ENCODE measurements around the gene NME7.
"Not testable (repeated sequence)": the region's sequence is repeated elsewhere in the genome, so short reads cannot be mapped to it uniquely, and the experiment has no call there.

The NME7 gene

DNA sequence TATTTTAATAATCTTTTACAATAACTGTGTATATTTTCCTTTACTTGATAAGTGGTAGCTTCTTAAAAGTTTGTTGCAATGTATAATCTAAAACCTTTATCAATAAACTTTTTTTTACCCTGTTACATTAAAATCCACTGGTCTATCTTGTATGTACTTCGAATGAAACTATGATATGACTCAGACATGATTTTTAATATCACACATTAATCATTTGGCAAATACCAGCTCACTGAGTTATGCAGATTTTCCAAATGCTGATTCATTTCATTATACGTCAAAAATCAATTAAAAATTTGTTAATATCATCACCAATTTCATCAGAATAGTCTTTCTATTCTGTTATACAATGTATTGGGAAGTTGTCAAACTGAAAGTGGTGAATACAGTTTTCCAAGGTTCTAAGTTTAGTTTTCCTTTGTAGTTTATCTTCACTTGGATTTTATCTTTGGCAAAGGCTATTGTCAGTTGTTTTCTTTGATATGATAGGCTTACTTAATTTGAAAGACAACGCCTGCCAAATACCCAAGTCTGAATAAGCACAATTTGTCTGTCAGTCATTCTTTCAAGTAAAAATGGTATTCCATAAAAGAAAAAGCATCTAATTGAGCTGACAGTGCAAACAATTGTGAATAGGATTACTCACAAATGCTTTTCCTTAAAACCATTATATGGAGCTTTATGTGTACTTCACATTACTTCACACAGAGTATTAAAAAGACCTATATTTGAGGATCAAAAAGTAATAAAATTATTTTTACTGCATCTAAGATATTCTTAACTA lies 127.0 kb downstream of the NME7 start:
- in situ Hi-C loops (cut with MboI; ENCODE audit: low sequenced_read_pairs), result no loop called here

DNA sequence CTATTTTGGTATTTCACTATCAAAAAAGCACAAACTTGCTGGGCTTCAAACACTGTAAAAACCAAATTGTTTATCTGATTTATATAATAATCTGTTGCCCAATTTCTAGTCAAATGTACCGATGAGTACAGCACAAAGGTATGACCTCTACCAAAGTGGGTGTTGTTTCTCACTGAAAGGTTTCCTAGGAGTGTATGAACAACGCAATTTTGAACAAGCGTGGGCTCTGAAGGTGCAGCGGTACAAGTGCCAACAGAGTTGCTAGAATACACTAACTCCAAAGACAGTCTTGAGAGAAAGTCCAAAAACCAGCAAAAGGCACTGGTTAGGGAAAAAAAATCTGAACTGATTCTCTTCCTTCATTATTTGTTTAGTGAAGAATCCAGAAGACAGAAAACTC lies 130.7 kb downstream of the NME7 start:
- in situ Hi-C loops (cut with MboI; ENCODE audit: low sequenced_read_pairs), result no loop called here

- in situ Hi-C loops (cut with MboI; ENCODE audit: low sequenced_read_pairs), result no loop called here
Measured at GRCh38 chr1:169236143-169236542, 131.5 kb downstream of the NME7 start.

GRCh38 chr1:169235568-169235967 lies 132.0 kb downstream of the NME7 start:
- in situ Hi-C loops (cut with MboI; ENCODE audit: low sequenced_read_pairs), result no loop called here

DNA sequence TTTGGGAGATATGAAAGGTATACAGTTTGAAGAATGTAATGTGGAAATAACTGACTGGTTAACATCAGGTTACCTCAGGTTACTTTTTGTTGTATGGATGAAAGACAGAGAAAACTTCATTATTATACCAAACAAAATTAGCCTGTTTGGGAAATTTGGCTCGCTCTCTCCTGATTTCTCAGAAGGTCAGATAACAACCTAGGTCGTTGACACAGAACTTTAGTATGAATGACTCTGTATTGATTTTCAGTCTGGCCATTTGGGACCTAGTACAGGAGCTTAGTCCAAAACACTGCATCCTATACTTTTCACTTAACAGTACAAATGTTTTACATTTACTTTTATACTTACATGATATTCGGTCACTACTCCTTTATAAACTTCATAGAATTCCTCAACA lies 132.8 kb downstream of the NME7 start:
- in situ Hi-C loops (cut with MboI; ENCODE audit: low sequenced_read_pairs), result no loop called here

DNA sequence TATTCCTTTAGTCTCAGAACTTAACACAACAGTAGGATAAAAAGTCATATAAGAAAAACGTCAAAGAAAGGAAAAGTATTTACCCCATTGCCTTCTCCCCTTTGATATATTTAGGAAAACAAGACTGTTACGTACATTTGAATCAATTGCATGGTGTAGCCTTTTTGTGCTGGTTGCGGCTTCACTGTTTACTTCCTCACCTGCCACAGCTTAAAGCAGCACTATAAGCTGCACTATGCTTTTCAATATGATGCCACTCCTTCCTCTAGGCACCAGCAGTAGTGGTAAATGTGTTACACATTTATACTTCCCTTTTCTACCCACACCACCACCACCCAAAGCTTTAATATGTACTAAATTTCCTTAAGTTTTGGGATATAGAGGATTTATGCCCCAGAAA lies 150.0 kb downstream of the NME7 start:
- in situ Hi-C loops (cut with MboI; ENCODE audit: low sequenced_read_pairs), result no loop called here

GRCh38 chr1:169214598-169214997 lies 153.0 kb downstream of the NME7 start:
- in situ Hi-C loops (cut with MboI; ENCODE audit: low sequenced_read_pairs), result no loop called here

- in situ Hi-C loops (cut with MboI; ENCODE audit: low sequenced_read_pairs), result no loop called here
Measured at GRCh38 chr1:169212088-169212487, 155.5 kb downstream of the NME7 start.

GRCh38 chr1:169207797-169208520 lies 159.6 kb downstream of the NME7 start:
- in situ Hi-C loops (cut with MboI; ENCODE audit: low sequenced_read_pairs), result no loop called here

DNA sequence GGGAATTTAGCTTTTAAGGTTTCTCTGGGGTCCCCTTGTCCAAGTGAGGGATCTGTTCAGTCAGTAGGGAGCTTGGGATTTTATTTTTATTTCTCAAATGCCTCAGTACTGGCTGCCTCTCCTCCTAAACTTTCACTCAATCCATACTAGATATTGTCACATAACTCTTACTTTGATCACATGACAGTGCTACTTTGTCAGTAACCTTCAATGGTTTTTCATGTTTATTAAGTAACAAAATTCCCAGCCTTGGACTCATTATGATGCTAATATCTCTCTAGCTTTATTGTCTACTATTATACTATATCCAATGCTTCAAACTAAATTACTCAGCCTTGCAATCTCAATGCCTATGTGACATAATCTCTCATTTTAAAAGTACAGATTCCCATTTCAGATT lies 163.4 kb downstream of the NME7 start:
- in situ Hi-C loops (cut with MboI; ENCODE audit: low sequenced_read_pairs), result no loop called here

DNA sequence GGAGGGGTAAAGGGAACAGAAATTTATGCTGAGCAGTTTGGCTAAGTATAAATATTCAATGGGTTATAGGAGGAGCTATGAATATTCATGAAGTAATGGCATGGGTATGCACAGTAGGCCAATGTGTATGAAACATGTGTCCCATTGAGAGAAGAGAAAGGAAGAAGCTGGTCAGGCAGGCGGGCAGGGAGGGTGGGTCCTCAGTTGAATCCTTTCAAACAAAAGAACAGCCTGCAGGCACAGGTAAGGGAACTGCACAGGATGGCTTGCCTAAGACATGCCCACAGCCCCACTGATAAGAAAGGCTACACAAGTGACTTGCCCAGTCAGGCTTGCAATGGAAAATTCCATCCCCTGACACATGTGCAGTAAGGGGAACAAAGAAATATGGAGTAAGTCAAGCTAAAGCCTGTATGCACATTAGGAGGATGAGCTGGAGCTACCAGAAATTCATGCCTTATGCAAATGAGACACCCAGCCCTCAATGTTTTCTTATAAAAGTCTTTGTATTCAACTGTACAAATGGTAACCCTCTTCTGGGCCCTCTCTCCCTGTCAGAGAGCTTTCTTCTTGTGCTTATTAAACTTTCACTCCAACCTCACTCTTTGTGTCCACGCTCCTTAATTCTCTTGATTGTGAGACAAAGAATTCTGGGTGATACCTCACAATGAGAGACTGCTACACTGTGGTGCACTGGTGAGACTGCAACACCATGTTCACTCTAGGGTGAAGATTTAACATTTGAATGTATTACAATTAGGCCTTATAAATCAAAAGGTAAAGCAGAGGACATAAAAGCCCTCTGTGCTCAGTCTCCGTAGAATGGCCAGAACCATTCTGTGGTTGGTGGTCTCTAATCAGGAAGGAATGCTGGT lies 164.6 kb downstream of the NME7 start:
- in situ Hi-C loops (cut with MboI; ENCODE audit: low sequenced_read_pairs), result no loop called here

- in situ Hi-C loops (cut with MboI; ENCODE audit: low sequenced_read_pairs), result no loop called here
Measured at GRCh38 chr1:169201084-169201619, 166.4 kb downstream of the NME7 start.

DNA sequence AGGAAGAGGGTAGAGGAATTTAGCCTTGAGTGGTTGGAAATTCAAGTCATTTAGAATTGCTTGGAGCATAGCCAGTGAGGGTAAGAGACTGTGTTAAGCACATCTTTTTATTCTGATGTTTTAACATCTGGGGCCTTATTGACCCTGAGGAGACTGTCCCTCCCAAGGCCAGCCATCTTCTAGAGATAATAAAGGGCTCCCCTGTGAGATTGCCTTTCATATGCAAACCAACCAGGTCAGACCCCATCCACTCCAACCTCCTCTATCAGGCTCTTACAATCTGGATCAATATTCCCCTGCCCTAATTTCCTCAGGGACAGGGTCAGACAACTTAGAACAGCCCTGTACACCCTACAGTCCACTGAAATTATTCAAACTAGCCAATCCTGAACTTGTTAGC lies 167.3 kb downstream of the NME7 start:
- in situ Hi-C loops (cut with MboI; ENCODE audit: low sequenced_read_pairs), result no loop called here

DNA sequence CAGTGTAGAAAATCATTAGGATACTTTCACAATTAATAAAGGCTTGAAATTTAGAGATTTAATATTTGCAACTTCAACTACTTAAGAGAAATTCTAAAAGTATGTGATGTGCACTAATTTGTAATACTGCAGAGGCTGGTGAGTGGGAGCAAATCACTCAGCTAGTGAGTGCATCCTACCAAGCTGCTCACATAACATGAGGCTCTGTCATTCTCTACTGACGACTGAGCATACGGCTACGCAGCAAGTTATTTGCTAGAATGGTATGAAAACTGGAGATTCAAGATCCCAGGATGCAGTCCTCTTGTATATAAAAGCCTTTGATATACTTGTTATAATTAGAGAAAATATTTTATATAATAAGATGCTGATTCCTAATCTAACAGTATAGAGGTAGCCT lies 171.0 kb downstream of the NME7 start:
- in situ Hi-C loops (cut with MboI; ENCODE audit: low sequenced_read_pairs), result no loop called here

DNA sequence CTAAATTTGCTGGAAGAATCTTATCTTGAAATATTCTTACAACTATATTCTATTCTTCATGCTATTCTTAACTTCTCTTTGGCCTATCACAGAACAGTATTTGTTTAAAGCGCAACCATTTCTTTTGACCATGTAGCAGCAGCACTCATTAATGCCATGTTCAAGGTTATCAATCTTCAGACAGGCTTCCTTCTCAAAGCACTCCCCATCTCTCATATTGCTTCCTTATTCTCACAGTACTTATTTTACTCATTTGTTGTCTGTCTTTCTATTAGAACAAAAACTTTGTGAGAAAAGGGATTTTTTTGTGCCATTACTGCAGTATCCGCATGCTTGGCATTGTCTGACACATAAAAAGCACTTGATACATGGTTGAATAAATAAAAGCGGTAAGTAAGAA lies 171.4 kb downstream of the NME7 start:
- in situ Hi-C loops (cut with MboI; ENCODE audit: low sequenced_read_pairs), result no loop called here

DNA sequence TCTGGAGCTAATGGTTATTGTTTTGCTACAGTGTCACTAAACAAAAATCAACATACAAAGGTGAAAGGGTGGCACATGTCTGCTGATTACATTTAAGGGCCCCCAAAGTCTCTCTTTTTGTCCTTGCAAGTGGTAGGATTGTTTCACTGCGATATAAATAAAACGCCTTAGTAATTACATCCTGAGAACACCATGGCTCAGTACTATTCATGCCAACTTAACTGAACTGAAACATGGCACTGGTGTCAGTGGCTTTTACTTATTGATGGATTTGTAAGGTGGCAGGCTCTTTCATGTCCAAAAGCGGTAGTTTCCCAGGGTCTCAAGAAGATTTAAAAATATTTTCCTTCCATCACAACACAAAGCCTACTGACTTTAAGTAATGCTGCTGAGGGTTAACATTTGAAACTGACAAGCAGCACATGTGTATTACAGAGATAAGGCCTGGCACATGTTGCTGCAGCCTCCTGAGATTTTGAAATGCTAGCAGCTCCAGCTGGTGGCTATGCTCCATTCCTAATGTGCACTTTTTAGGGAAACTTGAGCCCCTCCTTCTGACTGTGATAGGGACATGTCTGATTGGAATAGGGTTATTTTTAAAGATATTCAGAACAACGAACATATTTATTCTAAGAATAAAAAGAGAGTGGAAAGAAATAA lies 174.3 kb downstream of the NME7 start:
- in situ Hi-C loops (cut with MboI; ENCODE audit: low sequenced_read_pairs), result no loop called here

DNA sequence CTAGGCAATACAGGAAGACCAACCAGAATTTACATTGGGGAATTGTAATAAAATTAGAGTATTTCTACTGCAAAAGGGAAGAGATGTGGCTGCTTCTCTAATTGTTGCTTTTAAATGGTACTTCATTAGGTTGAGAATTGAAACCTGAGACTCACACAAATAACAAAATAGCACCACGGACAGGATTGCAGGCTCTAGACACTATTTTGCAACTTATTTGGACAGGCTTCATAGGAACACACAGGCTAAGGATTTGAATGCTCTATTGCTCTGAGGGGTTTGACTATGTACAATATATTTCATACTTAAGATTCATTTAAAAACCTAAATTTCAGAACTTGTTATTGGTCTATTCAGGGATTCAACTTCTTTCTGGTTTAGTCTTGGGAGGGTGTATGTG lies 181.5 kb downstream of the NME7 start:
- in situ Hi-C loops (cut with MboI; ENCODE audit: low sequenced_read_pairs), result no loop called here

GRCh38 chr1:169184812-169185211 lies 182.8 kb downstream of the NME7 start:
- in situ Hi-C loops (cut with MboI; ENCODE audit: low sequenced_read_pairs), result no loop called here

DNA sequence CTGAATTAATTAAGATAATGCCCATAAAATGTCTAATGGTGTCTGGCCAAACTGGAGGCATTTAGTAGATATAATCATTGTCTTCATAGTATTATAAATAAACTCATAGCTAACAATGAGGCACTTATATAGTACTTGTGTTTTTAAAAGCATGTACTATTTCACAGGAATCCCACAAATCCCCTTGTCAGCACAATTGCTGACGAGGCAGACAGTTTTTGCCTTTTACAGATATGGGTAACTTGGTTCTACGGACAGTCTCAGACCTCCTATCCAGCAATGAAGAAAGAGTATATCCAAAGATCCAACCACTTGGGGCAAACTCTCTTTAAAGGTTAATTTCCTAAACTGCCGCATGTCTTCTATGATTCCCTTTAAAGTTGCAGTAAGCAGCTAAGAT lies 187.4 kb downstream of the NME7 start:
- in situ Hi-C loops (cut with MboI; ENCODE audit: low sequenced_read_pairs), result no loop called here

DNA sequence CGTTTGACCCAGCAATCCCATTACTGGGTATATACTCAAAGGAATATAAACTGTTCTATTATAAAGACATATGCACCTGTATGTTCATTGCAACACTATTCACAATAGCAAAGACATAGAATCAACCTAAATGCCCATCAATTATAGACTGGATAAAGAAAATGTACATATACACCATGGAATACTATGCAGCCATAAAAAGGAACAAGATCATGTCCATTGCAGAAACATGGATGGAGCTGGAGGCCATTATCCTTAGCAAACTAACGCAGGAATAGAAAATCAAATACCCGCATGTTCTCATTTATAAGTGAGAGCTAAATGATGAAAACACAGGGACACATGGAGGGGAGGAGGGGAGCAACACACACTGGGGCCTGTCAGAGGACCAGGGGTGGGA lies 188.2 kb downstream of the NME7 start:
- in situ Hi-C loops (cut with MboI; ENCODE audit: low sequenced_read_pairs), result not testable (repeated sequence)

DNA sequence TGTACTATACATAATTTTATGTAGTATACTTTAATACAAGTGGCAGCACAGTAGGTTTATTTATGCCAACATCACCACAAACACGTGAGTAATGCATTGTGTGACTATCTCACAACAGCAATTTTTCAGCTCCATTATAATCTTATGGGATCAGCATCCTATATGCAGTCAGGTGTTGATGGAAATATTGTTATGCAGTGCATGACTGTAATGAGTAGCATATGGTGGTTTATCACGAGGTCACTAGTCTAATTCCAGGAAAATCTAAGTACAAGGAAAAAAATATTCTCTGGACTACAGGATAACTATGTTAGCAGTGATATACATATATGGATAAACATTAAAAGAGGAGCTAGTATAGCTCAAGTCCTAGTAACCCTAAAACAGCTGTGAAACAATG lies 192.1 kb downstream of the NME7 start:
- in situ Hi-C loops (cut with MboI; ENCODE audit: low sequenced_read_pairs), result no loop called here
